Stimulated activated CD4-positive, alpha-beta T cell treated with anti-CD3 and anti-CD28 coated beads, Interleukin-1b, Interleukin-23, amount 100 ng/mL, for 4 hours (primary cell): ENCODE data around the gene PIK3CB.
"Not testable (repeated sequence)": the region's sequence is repeated elsewhere in the genome, so short reads cannot be mapped to it uniquely, and the experiment has no call there.

Source experiments
- DNase-seq, 2 donors: peaks; one replicate each; pipeline ENCODE4 v3.0.0-alpha.2; 2020; ENCODE audit warnings: low read depth in 2 of 2

PIK3CB gene

DNA sequence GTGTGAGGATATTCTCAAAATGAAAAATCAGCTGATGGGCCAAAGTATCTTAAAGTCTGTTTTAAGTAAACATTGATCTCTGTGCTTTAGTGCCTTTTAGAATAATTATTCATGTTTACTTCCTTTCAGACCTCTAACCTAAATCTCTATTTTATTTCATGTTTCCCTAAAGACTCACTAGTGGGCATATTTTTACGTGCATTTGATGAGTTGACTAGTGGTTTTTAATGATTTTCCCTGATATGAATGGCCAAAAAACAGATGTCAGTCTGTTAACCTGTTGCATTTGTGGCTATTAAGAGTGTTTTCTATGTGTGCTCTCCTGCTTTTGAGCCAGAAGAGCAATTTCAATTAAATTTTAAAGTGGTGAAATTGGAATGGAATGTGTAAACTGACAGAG lies 219.3 kb downstream of the PIK3CB start:
- DNase-seq, result no peak

DNA sequence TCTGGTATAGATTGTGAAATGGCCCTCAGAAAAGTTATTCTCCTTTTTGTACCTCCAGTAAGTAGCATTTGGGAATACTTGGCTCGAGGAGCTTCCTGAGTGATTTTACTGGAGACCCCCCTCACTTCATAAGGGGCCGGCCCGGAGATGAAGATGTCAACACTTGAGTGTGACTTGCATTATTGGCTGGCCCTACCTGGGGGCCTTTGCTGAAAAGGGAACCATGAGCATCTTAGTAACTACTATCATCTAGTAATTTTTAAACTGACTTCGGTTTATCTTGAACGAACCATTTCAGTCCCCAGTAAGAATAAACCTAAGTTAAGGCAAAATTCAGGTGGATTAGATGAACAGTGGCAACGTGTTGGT lies 224.8 kb downstream of the PIK3CB start:
- DNase-seq, result no peak

DNA sequence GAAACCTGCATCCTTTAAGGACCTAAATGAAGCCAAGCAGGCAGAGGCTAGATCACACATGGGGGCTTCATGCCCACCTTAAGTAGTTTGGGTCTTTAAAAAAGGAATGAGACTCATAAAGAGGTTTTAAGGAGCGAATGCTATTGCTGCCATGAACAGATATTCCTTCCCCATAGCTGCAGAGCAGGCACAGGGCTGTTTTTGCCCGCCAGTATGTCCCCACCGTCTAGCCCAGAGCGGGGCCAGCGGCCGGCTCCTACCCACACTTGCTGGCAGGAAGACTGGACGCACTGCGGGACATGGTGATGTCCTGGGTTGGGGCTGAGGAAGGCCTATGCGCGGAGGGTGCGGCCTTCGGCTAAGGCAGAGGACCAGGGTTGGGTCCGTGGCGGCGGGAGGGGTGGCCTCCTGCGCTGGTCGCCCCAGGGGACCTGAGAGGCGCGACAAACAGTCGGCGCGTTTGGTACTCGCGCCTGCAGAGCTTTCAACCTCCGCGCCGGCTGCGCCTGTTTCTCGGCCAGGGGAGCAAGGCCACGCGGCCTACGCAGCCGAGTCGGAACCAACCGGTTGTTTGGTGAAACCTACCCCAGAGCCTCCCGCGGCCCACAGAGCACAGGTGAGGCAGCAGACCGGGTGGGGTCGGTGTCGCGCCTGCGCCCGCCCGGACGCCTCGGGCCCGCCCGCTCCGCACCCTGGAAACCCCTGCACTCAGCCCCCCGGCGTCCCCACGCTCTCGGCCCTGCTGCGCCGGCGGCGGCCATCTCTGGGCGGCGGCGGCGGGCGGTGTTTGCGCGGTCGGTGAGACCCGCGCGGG lies 226.2 kb downstream of the PIK3CB start, which contains the start of gene FAIM:
TSS of gene FAIM (plus strand) at position 450 of the 814 bp plus-strand sequence. CDS start 10,956 bp downstream, outside the sequence.
- peak; percentile 33 to 56 for DNase-seq

DNA sequence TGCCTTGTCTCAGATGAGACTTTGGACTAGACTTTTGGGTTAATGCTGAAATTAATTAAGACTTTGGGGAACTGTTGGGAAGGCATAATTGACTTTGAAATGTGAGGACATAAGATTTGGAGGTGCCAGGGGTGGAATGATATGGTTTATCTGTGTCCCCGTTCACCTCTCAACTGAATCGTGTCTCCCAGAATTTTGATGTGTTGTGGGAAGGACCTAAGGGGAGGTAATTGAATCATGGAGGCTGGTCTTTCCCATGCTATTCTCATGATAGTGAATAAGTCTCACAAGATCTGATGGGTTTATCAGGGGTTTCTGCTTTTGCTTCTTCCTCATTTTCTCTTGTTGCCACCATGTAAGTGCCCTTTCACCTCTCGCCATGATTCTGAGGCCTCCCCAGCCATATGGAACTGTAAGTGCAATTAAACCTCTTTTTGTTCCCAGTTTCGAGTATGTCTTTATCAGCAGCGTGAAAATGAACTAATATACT lies 230.6 kb downstream of the PIK3CB start:
- DNase-seq, result not testable (repeated sequence)
